Keratinocyte (primary cell): ENCODE data around the gene ATG10. TPM values are rescaled to one million over a fixed set of nuclear protein-coding genes. Genes with fewer than 3 reads are reported as not detected.

Experiments used
- DNase-seq: peaks from one replicate; pipeline ENCODE4 v3.0.0-alpha.2; 2011; ENCODE audit warnings: low read depth, missing footprints, low spot score
- FAIRE-seq: peaks from 2 replicates; lab custom pipeline; 2011; peaks lifted over from hg19 to GRCh38; lab: Jason Lieb, UNC
- H2AFZ ChIP-seq: 2 replicates; pipeline ENCODE4 v1.6.0; 2012; ENCODE audit warnings: low read length, control low read depth, inconsistent platforms; ENCODE audit not compliant: control insufficient read depth
- H3K27ac ChIP-seq: 2 replicates; pipeline ENCODE4 v1.5.1; 2011; ENCODE audit warnings: low read length; ENCODE audit not compliant: control insufficient read depth, insufficient read depth
- H3K27me3 ChIP-seq: 3 replicates; pipeline ENCODE4 v1.6.0; 2011; ENCODE audit warnings: low read length; ENCODE audit not compliant: control insufficient read depth, insufficient read depth; ENCODE audit errors: extremely low read depth
- H3K36me3 ChIP-seq, 2 experiments: 2 replicates in 1 of 2; 3 replicates in 1 of 2; pipeline ENCODE4 v1.5.1; 2011; ENCODE audit warnings: low read length in 2 of 2, mild to moderate bottlenecking in 1 of 2; ENCODE audit not compliant: control insufficient read depth in 2 of 2, insufficient read depth in 2 of 2; ENCODE audit errors: extremely low read depth in 1 of 2
- H3K4me1 ChIP-seq: 3 replicates; pipeline ENCODE4 v1.5.1; 2011; ENCODE audit warnings: low read length; ENCODE audit not compliant: control insufficient read depth, insufficient read depth; ENCODE audit errors: extremely low read depth
- H3K4me2 ChIP-seq: 3 replicates; pipeline ENCODE4 v1.6.0; 2011; ENCODE audit warnings: low read depth, low read length; ENCODE audit not compliant: control insufficient read depth, insufficient read depth; ENCODE audit errors: extremely low read depth
- H3K4me3 ChIP-seq, 3 experiments: fragments of 200-600 bp in 1 of 3; sonication (generic) in 1 of 3; 2 replicates in 2 of 3; 3 replicates in 1 of 3; pipeline ENCODE4 v1.5.1; 2011 to 2016; ENCODE audit warnings: low read length in 3 of 3, mild to moderate bottlenecking in 3 of 3, control low read depth in 2 of 3, inconsistent platforms in 1 of 3, low read depth in 1 of 3, mixed read lengths in 1 of 3, mixed run types in 1 of 3, moderate library complexity in 1 of 3; ENCODE audit not compliant: control insufficient read depth in 2 of 3, insufficient read depth in 2 of 3; ENCODE audit errors: extremely low read depth in 1 of 3
- H3K79me2 ChIP-seq: 2 replicates; pipeline ENCODE4 v1.6.0; 2012; ENCODE audit warnings: low read length; ENCODE audit not compliant: control insufficient read depth, insufficient read depth
- H3K9ac ChIP-seq: 3 replicates; pipeline ENCODE4 v1.6.0; 2011; ENCODE audit warnings: low read length; ENCODE audit not compliant: control insufficient read depth, insufficient read depth; ENCODE audit errors: extremely low read depth
- H3K9me1 ChIP-seq: 3 replicates; pipeline ENCODE4 v1.6.0; 2011; ENCODE audit warnings: low read length; ENCODE audit not compliant: control insufficient read depth, insufficient read depth; ENCODE audit errors: extremely low read depth
- H3K9me3 ChIP-seq: 2 replicates; pipeline ENCODE4 v1.5.1; 2012; ENCODE audit warnings: low read depth, low read length; ENCODE audit not compliant: control insufficient read depth
- H4K20me1 ChIP-seq: 3 replicates; pipeline ENCODE4 v1.6.0; 2011; ENCODE audit warnings: low read length; ENCODE audit not compliant: control insufficient read depth, insufficient read depth; ENCODE audit errors: extremely low read depth
- CTCF ChIP-seq, 3 experiments: IDR thresholded peaks in 1 of 3; conservative IDR thresholded peaks in 1 of 3; optimal IDR thresholded peaks in 1 of 3; 2 replicates in 2 of 3; 3 replicates in 1 of 3; pipeline versions ENCODE3 to v1.5.1; 2011; ENCODE audit warnings: low read length in 3 of 3, mild to moderate bottlenecking in 3 of 3, moderate library complexity in 2 of 3, control low read depth in 1 of 3, inconsistent platforms in 1 of 3; ENCODE audit not compliant: insufficient read depth in 2 of 3; ENCODE audit errors: extremely low read depth in 1 of 3
- EZH2 ChIP-seq: IDR thresholded peaks from one replicate; pipeline ENCODE4 v1.6.1; 2012; ENCODE audit warnings: inconsistent platforms, mild to moderate bottlenecking, low read length, moderate library complexity
- dilution Hi-C: fragments of 300-500 bp; cut with MboI; formaldehyde crosslinking; loops from one replicate; pipeline ENCODE4 v1.7.0; 2020; ENCODE audit warnings: low sequenced_read_pairs; ENCODE audit not compliant: extremely low pct_ligation_motif_present
- polyA plus RNA-seq, 5 experiments: library from polyadenylated mRNA; depleted of rRNA in 3 of 5; stranded (reverse) in 3 of 5; stranded (forward) in 1 of 5; unstranded in 1 of 5; fragments of >200 nt; gene quantifications; 1 replicate in 1 of 5; 2 replicates in 3 of 5; 3 replicates in 1 of 5; pipeline versions ENCODE4 v1.2.1 to v1.2.3, GENCODE V29; 2011 to 2012; ENCODE audit warnings: missing spikeins in 2 of 5, low read depth in 1 of 5, low replicate concordance in 1 of 5

ATG10 gene
- polyA plus RNA-seq, 1 donor (not counting 4 experiments of a cell fraction or from before 2014, with no cell fraction given) = 5.4 TPM

GRCh38 chr5:82054004-82054710 is 82.3 kb downstream of the ATG10 start:
- H3K9me1 ChIP-seq = no peaks in the 10 kb centered on the region
- no peaks in the 10 kb centered on the region for H3K79me2 ChIP-seq
- no peaks in the 10 kb centered on the region for H3K27me3 ChIP-seq
- no peaks in the 10 kb centered on the region for H3K4me1 ChIP-seq
- H3K4me3 ChIP-seq = no peak overlapping the region
- dilution Hi-C loops = no loop called here
- H3K9me3 ChIP-seq = no peaks in the 10 kb centered on the region
- no peak overlapping the region for H2AFZ ChIP-seq
- FAIRE-seq = peak; percentile 5
- no peak overlapping the region for H3K9ac ChIP-seq
- no peaks in the 10 kb centered on the region for H3K36me3 ChIP-seq
- DNase-seq = no peak
- no peak overlapping the region for H3K27ac ChIP-seq
- no peaks in the 10 kb centered on the region for H4K20me1 ChIP-seq
- no peak for TF ChIP-seq EZH2
- TF ChIP-seq CTCF (optimal IDR thresholded peaks at IDR 0.05 in 1 of 3, IDR thresholded peaks at IDR 0.05 in 1 of 3, conservative IDR thresholded peaks at IDR 0.05 in 1 of 3; ENCODE audit: extremely low read depth in 1 of 3, insufficient read depth in 2 of 3, low read length in 3 of 3) = no peak
- no peak overlapping the region for H3K4me2 ChIP-seq

- Histone ChIP-seq H3K79me2 (no peaks in the 10 kb centered on the region), H3K4me2 (no peak overlapping the region), H4K20me1 (no peaks in the 10 kb centered on the region), H2AFZ (no peak overlapping the region), H3K9me1 (no peaks in the 10 kb centered on the region), H3K27ac (no peak overlapping the region), H3K9me3 (no peaks in the 10 kb centered on the region), H3K27me3 (no peaks in the 10 kb centered on the region), H3K9ac (no peak overlapping the region), H3K4me1 (no peaks in the 10 kb centered on the region), H3K36me3 (no peaks in the 10 kb centered on the region), H3K4me3 (no peak overlapping the region)
- TF ChIP-seq CTCF (optimal IDR thresholded peaks at IDR 0.05 in 1 of 3, IDR thresholded peaks at IDR 0.05 in 1 of 3, conservative IDR thresholded peaks at IDR 0.05 in 1 of 3; ENCODE audit: extremely low read depth in 1 of 3, insufficient read depth in 2 of 3, low read length in 3 of 3) (no peak), EZH2 (no peak)
- no peak for DNase-seq
- no peak for FAIRE-seq
- dilution Hi-C loops = no loop called here
These were observed 85.2 kb downstream of the ATG10 start for GRCh38 chr5:82057051-82057450.
